ENCODE measurements around the gene GTF2F2.

- TF ChIP-seq CBFA2T3 (IDR thresholded peaks at IDR 0.05) (no peak), SREBF2 (CRISPR knock-in tag; IDR thresholded peaks at IDR 0.05) (no peak), SRSF1 (IDR thresholded peaks at IDR 0.05; ENCODE audit: low read depth, low read length) (no peak), CUX1 (CRISPR knock-in tag; IDR thresholded peaks at IDR 0.05) (no peak), RAD21 (CRISPR knock-in tag; conservative IDR thresholded peaks at IDR 0.05 in 1 of 2, IDR thresholded peaks at IDR 0.05 in 1 of 2) (no peak), EZH2 (IDR thresholded peaks at IDR 0.05; ENCODE audit: borderline replicate concordance, low read depth, low read length) (no peak), NFIC (IDR thresholded peaks at IDR 0.05) (no peak), MAX (CRISPR knock-in tag; IDR thresholded peaks at IDR 0.05) (no peak), ZNF586 (CRISPR knock-in tag; conservative IDR thresholded peaks at IDR 0.05) (no peak)
- TF ChIP-seq, protein P1, sequence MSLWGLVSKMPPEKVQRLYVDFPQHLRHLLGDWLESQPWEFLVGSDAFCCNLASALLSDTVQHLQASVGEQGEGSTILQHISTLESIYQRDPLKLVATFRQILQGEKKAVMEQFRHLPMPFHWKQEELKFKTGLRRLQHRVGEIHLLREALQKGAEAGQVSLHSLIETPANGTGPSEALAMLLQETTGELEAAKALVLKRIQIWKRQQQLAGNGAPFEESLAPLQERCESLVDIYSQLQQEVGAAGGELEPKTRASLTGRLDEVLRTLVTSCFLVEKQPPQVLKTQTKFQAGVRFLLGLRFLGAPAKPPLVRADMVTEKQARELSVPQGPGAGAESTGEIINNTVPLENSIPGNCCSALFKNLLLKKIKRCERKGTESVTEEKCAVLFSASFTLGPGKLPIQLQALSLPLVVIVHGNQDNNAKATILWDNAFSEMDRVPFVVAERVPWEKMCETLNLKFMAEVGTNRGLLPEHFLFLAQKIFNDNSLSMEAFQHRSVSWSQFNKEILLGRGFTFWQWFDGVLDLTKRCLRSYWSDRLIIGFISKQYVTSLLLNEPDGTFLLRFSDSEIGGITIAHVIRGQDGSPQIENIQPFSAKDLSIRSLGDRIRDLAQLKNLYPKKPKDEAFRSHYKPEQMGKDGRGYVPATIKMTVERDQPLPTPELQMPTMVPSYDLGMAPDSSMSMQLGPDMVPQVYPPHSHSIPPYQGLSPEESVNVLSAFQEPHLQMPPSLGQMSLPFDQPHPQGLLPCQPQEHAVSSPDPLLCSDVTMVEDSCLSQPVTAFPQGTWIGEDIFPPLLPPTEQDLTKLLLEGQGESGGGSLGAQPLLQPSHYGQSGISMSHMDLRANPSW (CRISPR knock-in tag; IDR thresholded peaks at IDR 0.05), result no peak
- TF ChIP-seq, protein P2, sequence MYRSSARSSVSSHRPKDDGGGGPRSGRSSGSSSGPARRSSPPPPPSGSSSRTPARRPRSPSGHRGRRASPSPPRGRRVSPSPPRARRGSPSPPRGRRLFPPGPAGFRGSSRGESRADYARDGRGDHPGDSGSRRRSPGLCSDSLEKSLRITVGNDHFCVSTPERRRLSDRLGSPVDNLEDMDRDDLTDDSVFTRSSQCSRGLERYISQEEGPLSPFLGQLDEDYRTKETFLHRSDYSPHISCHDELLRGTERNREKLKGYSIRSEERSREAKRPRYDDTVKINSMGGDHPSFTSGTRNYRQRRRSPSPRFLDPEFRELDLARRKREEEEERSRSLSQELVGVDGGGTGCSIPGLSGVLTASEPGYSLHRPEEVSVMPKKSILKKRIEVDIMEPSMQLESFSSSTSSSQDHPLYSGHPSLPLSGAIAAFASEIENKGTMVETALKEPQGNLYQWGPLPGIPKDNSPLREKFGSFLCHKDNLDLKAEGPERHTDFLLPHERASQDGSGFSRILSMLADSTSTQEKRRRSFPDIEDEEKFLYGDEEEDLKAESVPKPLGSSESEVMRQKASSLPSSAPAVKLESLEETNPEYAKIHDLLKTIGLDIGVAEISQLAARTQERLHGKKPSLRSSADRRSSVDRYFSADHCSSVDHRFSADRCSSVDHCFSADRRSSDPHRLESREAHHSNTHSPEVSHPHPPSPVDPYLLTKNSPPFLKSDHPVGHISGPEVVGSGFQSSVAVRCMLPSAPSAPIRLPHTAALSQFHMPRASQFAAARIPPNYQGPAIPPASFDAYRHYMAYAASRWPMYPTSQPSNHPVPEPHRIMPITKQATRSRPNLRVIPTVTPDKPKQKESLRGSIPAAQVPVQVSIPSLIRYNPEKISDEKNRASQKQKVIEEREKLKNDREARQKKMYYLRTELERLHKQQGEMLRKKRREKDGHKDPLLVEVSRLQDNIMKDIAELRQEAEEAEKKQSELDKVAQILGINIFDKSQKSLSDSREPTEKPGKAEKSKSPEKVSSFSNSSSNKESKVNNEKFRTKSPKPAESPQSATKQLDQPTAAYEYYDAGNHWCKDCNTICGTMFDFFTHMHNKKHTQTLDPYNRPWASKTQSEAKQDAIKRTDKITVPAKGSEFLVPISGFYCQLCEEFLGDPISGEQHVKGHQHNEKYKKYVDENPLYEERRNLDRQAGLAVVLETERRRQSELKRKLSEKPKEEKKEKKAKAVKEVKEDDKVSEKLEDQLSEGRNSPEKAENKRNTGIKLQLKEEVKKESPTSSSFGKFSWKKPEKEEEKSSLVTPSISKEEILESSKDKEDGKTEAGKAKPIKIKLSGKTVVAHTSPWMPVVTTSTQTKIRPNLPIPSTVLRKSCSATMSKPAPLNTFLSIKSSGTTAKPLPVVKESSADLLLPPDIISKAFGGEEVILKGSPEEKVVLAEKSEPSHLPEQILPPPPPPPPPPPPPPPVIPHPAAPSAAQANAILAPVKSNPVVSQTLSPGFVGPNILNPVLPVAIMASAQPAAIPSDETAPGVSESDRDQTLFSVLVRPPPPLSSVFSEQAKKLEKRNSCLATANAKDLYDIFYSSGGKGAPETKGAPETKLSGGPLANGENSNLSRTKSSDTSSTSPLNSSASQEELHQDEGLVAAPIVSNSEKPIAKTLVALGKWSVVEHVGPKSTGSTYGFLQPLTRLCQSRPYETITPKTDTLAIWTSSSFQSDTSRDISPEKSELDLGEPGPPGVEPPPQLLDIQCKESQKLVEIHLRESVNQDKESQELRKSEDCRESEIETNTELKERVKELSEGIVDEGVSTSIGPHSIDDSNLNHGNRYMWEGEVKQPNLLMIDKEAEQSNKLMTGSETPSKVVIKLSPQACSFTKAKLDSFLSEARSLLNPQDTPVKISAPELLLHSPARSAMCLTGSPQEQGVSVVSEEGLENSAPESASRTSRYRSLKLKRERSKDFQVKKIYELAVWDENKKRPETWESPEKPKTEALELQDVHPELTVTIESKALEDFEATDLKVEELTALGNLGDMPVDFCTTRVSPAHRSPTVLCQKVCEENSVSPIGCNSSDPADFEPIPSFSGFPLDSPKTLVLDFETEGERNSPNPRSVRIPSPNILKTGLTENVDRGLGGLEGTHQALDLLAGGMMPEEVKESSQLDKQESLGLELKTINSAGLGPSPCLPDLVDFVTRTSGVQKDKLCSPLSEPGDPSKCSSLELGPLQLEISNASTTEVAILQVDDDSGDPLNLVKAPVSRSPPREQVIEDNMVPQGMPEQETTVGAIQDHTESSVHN (IDR thresholded peaks at IDR 0.05; ENCODE audit: borderline replicate concordance in 1 of 2, low read depth in 1 of 2), result no peak
Observed at GRCh38 chr13:45191874-45192273, 71.6 kb downstream of the GTF2F2 start.
